WTC11 (cell line): ENCODE data around the gene RCHY1. TPM values are rescaled to one million over a fixed set of nuclear protein-coding genes. Genes with fewer than 3 reads are reported as not detected.
"Not testable (repeated sequence)": the region's sequence is repeated elsewhere in the genome, so short reads cannot be mapped to it uniquely, and the experiment has no call there.

Experiments
- ATAC-seq: fragments of 200-7000 bp; cut with Tn5 transposase; 2 replicates; pipeline ENCODE4 v1.10.0; 2021; ENCODE audit warnings: mild to moderate bottlenecking, moderate library complexity
- CTCF ChIA-PET: fragments of 300-600 bp; sonication (Branson Sonifier 250); formaldehyde crosslinking; loops from one replicate; lab custom pipeline; 2021; ENCODE audit warnings: antibody characterized with exemption; lab: Charles Lee
- POLR2A ChIA-PET: fragments of 350-600 bp; sonication (Branson Sonifier 250); formaldehyde crosslinking; loops from one replicate; lab custom pipeline; 2021; ENCODE audit warnings: antibody characterized with exemption; lab: Charles Lee
- DNase-seq: peaks from one replicate; pipeline ENCODE4 v3.0.0; 2021; ENCODE audit warnings: low spot score
- H3K27ac Mint-ChIP-seq: 2 replicates; pipeline ENCODE4 v1.8.0; 2021; ENCODE audit warnings: mixed read lengths
- H3K27me3 Mint-ChIP-seq: 2 replicates; pipeline ENCODE4 v1.8.0; 2021; ENCODE audit warnings: low read depth, mild to moderate bottlenecking, moderate library complexity, mixed read lengths
- H3K36me3 Mint-ChIP-seq: 2 replicates; pipeline ENCODE4 v1.8.0; 2021; ENCODE audit warnings: mixed read lengths
- H3K4me1 Mint-ChIP-seq: 2 replicates; pipeline ENCODE4 v1.8.0; 2022; ENCODE audit warnings: mixed read lengths
- H3K4me3 Mint-ChIP-seq: 2 replicates; pipeline ENCODE4 v1.8.0; 2021; ENCODE audit warnings: mild to moderate bottlenecking, moderate library complexity, mixed read lengths
- H3K9me3 Mint-ChIP-seq: 2 replicates; pipeline ENCODE4 v1.8.0; 2021; ENCODE audit warnings: mixed read lengths
- AR ChIP-seq: fragments of 250-450 bp; sonication (Bioruptor Pico); IDR thresholded peaks from 2 replicates; pipeline ENCODE4 v1.9.0; 2021; ENCODE audit warnings: mild to moderate bottlenecking
- E2F1 ChIP-seq: sonication (generic); formaldehyde crosslinking; IDR thresholded peaks from 2 replicates; pipeline ENCODE4 v1.8.0; 2022; ENCODE audit warnings: mild to moderate bottlenecking, missing genetic modification reagents
- ELF4 ChIP-seq: sonication (generic); formaldehyde crosslinking; IDR thresholded peaks from 2 replicates; pipeline ENCODE4 v1.8.1; 2022; ENCODE audit warnings: low read depth, mild to moderate bottlenecking, moderate library complexity, missing genetic modification reagents
- ETV6 ChIP-seq: sonication (generic); formaldehyde crosslinking; IDR thresholded peaks from 2 replicates; pipeline ENCODE4 v1.8.1; 2022; ENCODE audit warnings: mild to moderate bottlenecking, missing genetic modification reagents
- GABPB1 ChIP-seq: sonication (generic); formaldehyde crosslinking; IDR thresholded peaks from 2 replicates; pipeline ENCODE4 v1.8.1; 2023; ENCODE audit warnings: mild to moderate bottlenecking, missing genetic modification reagents
- SP1 ChIP-seq: sonication (generic); formaldehyde crosslinking; conservative IDR thresholded peaks from 2 replicates; pipeline ENCODE4 v1.8.1; 2022; ENCODE audit warnings: missing genetic modification reagents
- total RNA-seq: library from RNA; stranded (reverse); gene quantifications from 3 replicates; pipeline ENCODE4 v1.2.3, GENCODE V29; 2021
- TF ChIP-seq, protein P1 (sequence below): sonication (generic); formaldehyde crosslinking; conservative IDR thresholded peaks from 2 replicates; pipeline ENCODE4 v1.8.1; 2023; ENCODE audit warnings: mild to moderate bottlenecking, low read depth, missing genetic modification reagents, moderate library complexity
- TF ChIP-seq, protein P2 (sequence below): sonication (generic); formaldehyde crosslinking; IDR thresholded peaks from 2 replicates; pipeline ENCODE4 v1.8.0; 2023; ENCODE audit warnings: missing genetic modification reagents
- TF ChIP-seq, protein P3 (sequence below): fragments of 250-450 bp; sonication (Bioruptor Pico); conservative IDR thresholded peaks from 2 replicates; pipeline ENCODE4 v1.9.0; 2021; ENCODE audit warnings: mild to moderate bottlenecking

The RCHY1 gene
- total RNA-seq, 1 experiment from 2014 or later = 37.8 TPM

DNA sequence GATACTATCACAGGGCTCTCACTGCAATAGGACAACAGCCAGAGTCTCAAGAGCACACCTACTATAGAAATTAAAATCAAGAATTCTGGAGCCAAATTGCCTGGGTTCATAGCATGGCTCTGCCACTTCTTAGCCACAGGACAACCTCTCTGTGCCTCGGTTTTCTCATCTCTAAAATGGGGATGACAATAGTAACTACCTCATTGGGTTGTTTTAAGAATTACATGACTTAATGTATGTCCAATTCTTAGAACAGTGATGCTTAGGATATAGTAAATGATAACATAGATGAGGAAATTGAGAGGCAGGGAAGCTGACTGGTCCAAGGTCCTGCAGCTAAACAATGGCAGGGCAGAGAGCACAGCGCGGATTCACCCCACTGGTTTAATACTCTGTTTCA is 30.7 kb upstream of the RCHY1 start (continued):
- no peak for TF ChIP-seq SP1 (CRISPR knock-in tag)

GRCh38 chr4:75544220-75544619 is 30.0 kb upstream of the RCHY1 start:
- H3K4me1 Mint-ChIP-seq, DNase-seq, POLR2A ChIA-PET, H3K4me3 Mint-ChIP-seq, H3K27me3 Mint-ChIP-seq, H3K9me3 Mint-ChIP-seq, H3K27ac Mint-ChIP-seq, H3K36me3 Mint-ChIP-seq, CTCF ChIA-PET, ATAC-seq: not testable (repeated sequence)

- H3K27me3 Mint-ChIP-seq = no peaks in the 10 kb centered on the region
Measured at GRCh38 chr4:75542824-75543223, 28.6 kb upstream of the RCHY1 start.

DNA sequence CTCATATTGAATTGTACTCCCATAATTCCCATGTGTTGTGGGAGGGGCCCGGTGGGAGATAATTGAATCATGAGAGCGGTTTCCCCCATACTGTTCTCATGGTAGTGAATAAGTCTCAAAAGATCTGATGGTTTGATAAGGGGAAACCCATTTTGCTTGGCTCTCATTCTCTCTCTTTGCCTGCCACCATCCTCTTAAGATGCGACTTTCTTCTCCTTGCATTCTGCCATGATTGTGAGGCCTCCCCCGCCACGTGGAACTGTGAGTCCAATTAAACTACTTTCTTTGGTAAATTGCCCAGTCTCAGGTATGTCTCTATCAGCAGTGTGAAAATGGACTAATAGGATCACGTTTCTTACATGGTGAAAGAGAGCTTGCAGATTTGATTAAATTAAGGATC is 23.1 kb upstream of the RCHY1 start:
- H3K27ac Mint-ChIP-seq, CTCF ChIA-PET, H3K4me1 Mint-ChIP-seq, DNase-seq, ATAC-seq, H3K27me3 Mint-ChIP-seq, POLR2A ChIA-PET, H3K4me3 Mint-ChIP-seq: not testable (repeated sequence)
- H3K9me3 Mint-ChIP-seq = peaks cover 19% of the 10 kb centered on the region
- peaks cover 21% of the 10 kb centered on the region for H3K36me3 Mint-ChIP-seq

More at GRCh38 chr4:75542824-75543223, 28.6 kb upstream of the RCHY1 start:
- H3K4me1 Mint-ChIP-seq = no peaks in the 10 kb centered on the region
- no peaks in the 10 kb centered on the region for H3K9me3 Mint-ChIP-seq
- ATAC-seq = no peak
- CTCF ChIA-PET = interaction anchor here (0.6 kb wide), 1 partner anchor 305 kb away, joined by 3 read pairs; no protein-coding TSS in a partner anchor
- H3K36me3 Mint-ChIP-seq = no peaks in the 10 kb centered on the region
- no peak overlapping the region for H3K27ac Mint-ChIP-seq
- H3K4me3 Mint-ChIP-seq = no peak overlapping the region
- no peak for DNase-seq
- TF ChIP-seq, protein P1, sequence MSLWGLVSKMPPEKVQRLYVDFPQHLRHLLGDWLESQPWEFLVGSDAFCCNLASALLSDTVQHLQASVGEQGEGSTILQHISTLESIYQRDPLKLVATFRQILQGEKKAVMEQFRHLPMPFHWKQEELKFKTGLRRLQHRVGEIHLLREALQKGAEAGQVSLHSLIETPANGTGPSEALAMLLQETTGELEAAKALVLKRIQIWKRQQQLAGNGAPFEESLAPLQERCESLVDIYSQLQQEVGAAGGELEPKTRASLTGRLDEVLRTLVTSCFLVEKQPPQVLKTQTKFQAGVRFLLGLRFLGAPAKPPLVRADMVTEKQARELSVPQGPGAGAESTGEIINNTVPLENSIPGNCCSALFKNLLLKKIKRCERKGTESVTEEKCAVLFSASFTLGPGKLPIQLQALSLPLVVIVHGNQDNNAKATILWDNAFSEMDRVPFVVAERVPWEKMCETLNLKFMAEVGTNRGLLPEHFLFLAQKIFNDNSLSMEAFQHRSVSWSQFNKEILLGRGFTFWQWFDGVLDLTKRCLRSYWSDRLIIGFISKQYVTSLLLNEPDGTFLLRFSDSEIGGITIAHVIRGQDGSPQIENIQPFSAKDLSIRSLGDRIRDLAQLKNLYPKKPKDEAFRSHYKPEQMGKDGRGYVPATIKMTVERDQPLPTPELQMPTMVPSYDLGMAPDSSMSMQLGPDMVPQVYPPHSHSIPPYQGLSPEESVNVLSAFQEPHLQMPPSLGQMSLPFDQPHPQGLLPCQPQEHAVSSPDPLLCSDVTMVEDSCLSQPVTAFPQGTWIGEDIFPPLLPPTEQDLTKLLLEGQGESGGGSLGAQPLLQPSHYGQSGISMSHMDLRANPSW (CRISPR knock-in tag) = no peak
- no peak for TF ChIP-seq AR
- TF ChIP-seq, protein P2, sequence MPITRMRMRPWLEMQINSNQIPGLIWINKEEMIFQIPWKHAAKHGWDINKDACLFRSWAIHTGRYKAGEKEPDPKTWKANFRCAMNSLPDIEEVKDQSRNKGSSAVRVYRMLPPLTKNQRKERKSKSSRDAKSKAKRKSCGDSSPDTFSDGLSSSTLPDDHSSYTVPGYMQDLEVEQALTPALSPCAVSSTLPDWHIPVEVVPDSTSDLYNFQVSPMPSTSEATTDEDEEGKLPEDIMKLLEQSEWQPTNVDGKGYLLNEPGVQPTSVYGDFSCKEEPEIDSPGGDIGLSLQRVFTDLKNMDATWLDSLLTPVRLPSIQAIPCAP (CRISPR knock-in tag) = no peak
- no peak for TF ChIP-seq ETV6 (CRISPR knock-in tag)
- no peak for TF ChIP-seq ELF4 (CRISPR knock-in tag)
- no peak for TF ChIP-seq GABPB1 (CRISPR knock-in tag)
- no peak for TF ChIP-seq E2F1 (CRISPR knock-in tag)
- TF ChIP-seq, protein P3, sequence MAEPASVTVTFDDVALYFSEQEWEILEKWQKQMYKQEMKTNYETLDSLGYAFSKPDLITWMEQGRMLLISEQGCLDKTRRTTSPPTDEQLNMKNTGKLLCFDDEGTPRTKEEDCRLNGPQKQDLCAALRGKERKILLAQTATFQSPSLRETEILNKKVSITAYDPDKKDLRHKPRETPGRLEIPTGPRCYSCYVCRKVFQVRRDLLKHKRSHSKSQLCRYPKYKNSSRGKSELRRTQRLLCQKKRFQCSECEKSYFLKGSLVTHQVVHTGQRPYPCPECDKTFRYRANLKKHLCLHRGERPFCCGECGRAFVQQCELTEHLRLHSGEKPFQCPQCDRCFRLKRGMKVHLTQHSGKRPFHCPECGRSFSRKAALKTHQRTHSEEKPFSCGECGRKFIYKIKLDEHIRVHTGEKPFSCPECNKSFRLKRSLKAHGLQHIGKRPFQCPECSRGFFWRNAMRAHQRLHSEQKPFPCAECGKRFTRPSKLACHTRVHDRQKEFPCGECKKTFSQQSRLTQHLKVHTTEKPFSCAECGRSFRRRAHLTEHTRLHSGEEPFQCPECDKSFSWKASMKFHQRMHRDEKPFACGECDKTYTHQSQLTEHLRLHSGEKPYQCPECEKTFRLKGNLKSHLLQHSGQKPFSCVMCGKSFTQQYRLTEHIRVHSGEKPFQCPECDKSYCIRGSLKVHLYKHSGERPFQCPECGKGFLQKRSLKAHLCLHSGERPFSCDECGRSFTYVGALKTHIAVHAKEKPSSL (CRISPR knock-in tag) = no peak
- POLR2A ChIA-PET = no interaction called here

DNA sequence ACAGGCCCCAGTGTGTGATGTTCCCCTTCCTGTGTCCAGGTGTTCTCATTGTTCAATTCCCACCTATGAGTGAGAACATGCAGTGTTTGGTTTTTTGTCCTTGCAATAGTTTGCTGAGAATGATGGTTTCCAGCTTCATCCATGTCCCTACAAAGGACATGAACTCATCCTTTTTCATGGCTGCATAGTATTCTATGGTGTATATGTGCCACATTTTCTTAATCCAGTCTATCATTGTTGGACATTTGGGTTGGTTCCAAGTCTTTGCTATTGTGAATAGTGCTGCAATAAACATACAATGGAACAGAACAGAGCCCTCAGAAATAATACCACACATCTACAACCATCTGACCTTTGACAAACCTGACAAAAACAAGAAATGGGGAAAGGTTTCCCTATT is 19.7 kb upstream of the RCHY1 start:
- peaks cover 45% of the 10 kb centered on the region for H3K36me3 Mint-ChIP-seq
- peaks cover 38% of the 10 kb centered on the region for H3K9me3 Mint-ChIP-seq
- ATAC-seq, H3K4me1 Mint-ChIP-seq, H3K4me3 Mint-ChIP-seq, CTCF ChIA-PET, H3K27ac Mint-ChIP-seq, POLR2A ChIA-PET, DNase-seq, H3K27me3 Mint-ChIP-seq: not testable (repeated sequence)

GRCh38 chr4:75533339-75533887 is 19.2 kb upstream of the RCHY1 start:
- H3K36me3 Mint-ChIP-seq = peaks cover 45% of the 10 kb centered on the region
- DNase-seq, CTCF ChIA-PET, H3K27ac Mint-ChIP-seq, H3K4me1 Mint-ChIP-seq, H3K4me3 Mint-ChIP-seq, ATAC-seq, H3K27me3 Mint-ChIP-seq, POLR2A ChIA-PET: not testable (repeated sequence)
- peaks cover 38% of the 10 kb centered on the region for H3K9me3 Mint-ChIP-seq

GRCh38 chr4:75531536-75532143 is 17.4 kb upstream of the RCHY1 start:
- ATAC-seq, CTCF ChIA-PET, H3K4me1 Mint-ChIP-seq, H3K27me3 Mint-ChIP-seq, H3K27ac Mint-ChIP-seq, H3K4me3 Mint-ChIP-seq, DNase-seq: not testable (repeated sequence)
- Mint-ChIP-seq H3K9me3 (peaks cover 38% of the 10 kb centered on the region), H3K36me3 (peaks cover 59% of the 10 kb centered on the region)
- POLR2A ChIA-PET = interaction anchor here (1.2 kb wide), 1 partner anchor 17 kb away, joined by 3 read pairs; the partner anchor contains the start of genes RCHY1 and THAP6
